Measurements from ENCODE around the gene YIPF3. TPM values are rescaled to one million over a fixed set of nuclear protein-coding genes. Genes with fewer than 3 reads are reported as not detected.

YIPF3 gene
- total and polyA plus RNA-seq, 10 of the 15 experiments (the other 5 are each of a cell fraction or from before 2014, with no cell fraction given): 20.5 to 88.8 (median 44.7) TPM

GRCh38 chr6:43516697-43517504 is at the start of gene YIPF3, which contains the start of gene POLR1C (continued):
- TF ChIP-seq CTCF (IDR thresholded peaks at IDR 0.05 in 2 of 3, conservative IDR thresholded peaks at IDR 0.05 in 1 of 3; ENCODE audit: control insufficient read depth in 2 of 3, extremely low read depth in 1 of 3, insufficient read depth in 1 of 3, low read depth in 3 of 3, low read length in 3 of 3) (no peak), EZH2 (IDR thresholded peaks at IDR 0.05; ENCODE audit: borderline replicate concordance, control insufficient read depth, low read depth, low read length) (no peak), BCLAF1 (IDR thresholded peaks at IDR 0.05) (no peak), RELB (IDR thresholded peaks at IDR 0.05; ENCODE audit: low read depth) (peak; percentile 87), HDAC2 (IDR thresholded peaks at IDR 0.05) (no peak), JUND (IDR thresholded peaks at IDR 0.05; ENCODE audit: low read depth, low read length) (no peak), ATF2 (IDR thresholded peaks at IDR 0.05; ENCODE audit: low read length) (no peak), CBFB (IDR thresholded peaks at IDR 0.05; ENCODE audit: low read depth) (peak; percentile 73; the same call in 1 of the 2 replicates), ZZZ3 (IDR thresholded peaks at IDR 0.05; ENCODE audit: control insufficient read depth, insufficient read length, low read depth) (no peak), NBN (IDR thresholded peaks at IDR 0.05) (0 out of 2 replicates have a peak, but pooled peaks have one; percentile 53), IKZF1 (conservative IDR thresholded peaks at IDR 0.05) (peak; percentile 82), MYB (IDR thresholded peaks at IDR 0.05; ENCODE audit: borderline replicate concordance, low read depth, low read length) (no peak), MYC (IDR thresholded peaks at IDR 0.05; ENCODE audit: insufficient read depth, insufficient read length, insufficient replicate concordance, low read length, severe bottlenecking) (peak; percentile 80), FOS (IDR thresholded peaks at IDR 0.05; ENCODE audit: borderline replicate concordance, extremely low read depth, insufficient read length) (no peak)
- TF ChIP-seq, protein P1, sequence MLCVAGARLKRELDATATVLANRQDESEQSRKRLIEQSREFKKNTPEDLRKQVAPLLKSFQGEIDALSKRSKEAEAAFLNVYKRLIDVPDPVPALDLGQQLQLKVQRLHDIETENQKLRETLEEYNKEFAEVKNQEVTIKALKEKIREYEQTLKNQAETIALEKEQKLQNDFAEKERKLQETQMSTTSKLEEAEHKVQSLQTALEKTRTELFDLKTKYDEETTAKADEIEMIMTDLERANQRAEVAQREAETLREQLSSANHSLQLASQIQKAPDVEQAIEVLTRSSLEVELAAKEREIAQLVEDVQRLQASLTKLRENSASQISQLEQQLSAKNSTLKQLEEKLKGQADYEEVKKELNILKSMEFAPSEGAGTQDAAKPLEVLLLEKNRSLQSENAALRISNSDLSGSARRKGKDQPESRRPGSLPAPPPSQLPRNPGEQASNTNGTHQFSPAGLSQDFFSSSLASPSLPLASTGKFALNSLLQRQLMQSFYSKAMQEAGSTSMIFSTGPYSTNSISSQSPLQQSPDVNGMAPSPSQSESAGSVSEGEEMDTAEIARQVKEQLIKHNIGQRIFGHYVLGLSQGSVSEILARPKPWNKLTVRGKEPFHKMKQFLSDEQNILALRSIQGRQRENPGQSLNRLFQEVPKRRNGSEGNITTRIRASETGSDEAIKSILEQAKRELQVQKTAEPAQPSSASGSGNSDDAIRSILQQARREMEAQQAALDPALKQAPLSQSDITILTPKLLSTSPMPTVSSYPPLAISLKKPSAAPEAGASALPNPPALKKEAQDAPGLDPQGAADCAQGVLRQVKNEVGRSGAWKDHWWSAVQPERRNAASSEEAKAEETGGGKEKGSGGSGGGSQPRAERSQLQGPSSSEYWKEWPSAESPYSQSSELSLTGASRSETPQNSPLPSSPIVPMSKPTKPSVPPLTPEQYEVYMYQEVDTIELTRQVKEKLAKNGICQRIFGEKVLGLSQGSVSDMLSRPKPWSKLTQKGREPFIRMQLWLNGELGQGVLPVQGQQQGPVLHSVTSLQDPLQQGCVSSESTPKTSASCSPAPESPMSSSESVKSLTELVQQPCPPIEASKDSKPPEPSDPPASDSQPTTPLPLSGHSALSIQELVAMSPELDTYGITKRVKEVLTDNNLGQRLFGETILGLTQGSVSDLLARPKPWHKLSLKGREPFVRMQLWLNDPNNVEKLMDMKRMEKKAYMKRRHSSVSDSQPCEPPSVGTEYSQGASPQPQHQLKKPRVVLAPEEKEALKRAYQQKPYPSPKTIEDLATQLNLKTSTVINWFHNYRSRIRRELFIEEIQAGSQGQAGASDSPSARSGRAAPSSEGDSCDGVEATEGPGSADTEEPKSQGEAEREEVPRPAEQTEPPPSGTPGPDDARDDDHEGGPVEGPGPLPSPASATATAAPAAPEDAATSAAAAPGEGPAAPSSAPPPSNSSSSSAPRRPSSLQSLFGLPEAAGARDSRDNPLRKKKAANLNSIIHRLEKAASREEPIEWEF (IDR thresholded peaks at IDR 0.05; ENCODE audit: insufficient replicate concordance, low read depth, low read length): no peak

Measured in GM12878 (cell line).